Heart left ventricle (tissue), 16 donors: ENCODE data around the gene CFAP46. TPM values are rescaled to one million over a fixed set of nuclear protein-coding genes. Genes with fewer than 3 reads are reported as not detected.

Experiments
- ATAC-seq, 4 donors: fragments of 200-7000 bp; cut with Tn5 transposase; one replicate each; pipeline ENCODE4 v1.9.1; 2020 to 2022; ENCODE audit warnings: moderate library complexity in 4 of 4, mild to moderate bottlenecking in 3 of 4, moderate number of reproducible peaks in 1 of 4
- DNase-seq, 5 donors: peaks; one replicate each; pipeline ENCODE4 v3.0.0-alpha.2; 2020
- H3K27ac ChIP-seq, 12 donors: fragments of 200-600 bp; sonication (generic) in 4 of 12; one replicate each; pipeline versions ENCODE4 v1.5.0 to v1.8.0; 2016 to 2022; ENCODE audit warnings: mild to moderate bottlenecking in 2 of 12
- H3K27me3 ChIP-seq, 9 donors: fragments of 200-600 bp; sonication (generic) in 2 of 9; one replicate each; pipeline versions ENCODE4 v1.5.1 to v1.8.0; 2016 to 2022; ENCODE audit warnings: mild to moderate bottlenecking in 3 of 9
- H3K36me3 ChIP-seq, 9 donors: fragments of 200-600 bp; sonication (generic) in 2 of 9; one replicate each; pipeline versions ENCODE4 v1.5.0 to v1.8.0; 2018 to 2022; ENCODE audit warnings: mild to moderate bottlenecking in 2 of 9
- H3K4me1 ChIP-seq, 12 donors: fragments of 200-600 bp; sonication (generic) in 4 of 12; one replicate each; pipeline versions ENCODE4 v1.5.0 to v1.8.0; 2016 to 2022; ENCODE audit warnings: mild to moderate bottlenecking in 3 of 12
- H3K4me3 ChIP-seq, 12 donors: fragments of 200-600 bp; sonication (generic) in 4 of 12; one replicate each; pipeline versions ENCODE4 v1.5.0 to v1.8.0; 2017 to 2022; ENCODE audit warnings: mild to moderate bottlenecking in 9 of 12, moderate library complexity in 4 of 12
- H3K9me3 ChIP-seq, 12 donors: fragments of 200-600 bp; sonication (generic) in 4 of 12; one replicate each; pipeline versions ENCODE4 v1.5.0 to v1.8.0; 2016 to 2022; ENCODE audit warnings: mild to moderate bottlenecking in 1 of 12
- POLR2A ChIP-seq, 2 donors: fragments of 450-650 bp; IDR thresholded peaks; one replicate each; pipeline ENCODE4 v1.6.1; 2017; ENCODE audit warnings: antibody characterized with exemption in 2 of 2, mild to moderate bottlenecking in 2 of 2, moderate library complexity in 2 of 2
- WGBS, 4 donors: extraction: QIAGEN DNeasy Blood & Tissue Kit in 2 of 4; methylation state at CpG; one replicate each; pipeline versions ENCODE4 v1.1.5 to v1.1.7; 2013 to 2018; 5-methylcytosine and 5-hydroxymethylcytosine counted together
- intact Hi-C, 10 donors: fragments of 100-400 bp; cut with DNase I; formaldehyde crosslinking; loops; one replicate each; pipeline versions ENCODE4 v1.11.1 to v1.14.2; 2022
- polyA plus RNA-seq, 2 donors: library from polyadenylated mRNA; stranded (reverse); fragments of 200-250 nt; gene quantifications; one replicate each; pipeline ENCODE4 v1.2.3, GENCODE V29; 2013
- total RNA-seq, 9 donors: library from RNA; depleted of rRNA in 2 of 9; stranded (reverse); fragments of >200 nt in 2 of 9; fragmentation: NEBNext Ultra II Directional in 3 of 9; extraction: Animal tissue kit (Norgen Biotek cat#: 25700) in 3 of 9; gene quantifications; one replicate each; pipeline versions ENCODE4 v1.1.0 to v1.2.4, GENCODE V29; 2016 to 2023
- TF ChIP-seq, protein P1 (sequence below), 12 donors: fragments of 200-600 bp; sonication (generic) in 4 of 12; IDR thresholded peaks; one replicate each; pipeline versions ENCODE4 v1.5.0 to v1.8.0; 2018 to 2022; ENCODE audit warnings: antibody characterized with exemption in 12 of 12, mild to moderate bottlenecking in 5 of 12
- donor health status: ischemic (EF 13 %, LVEDD 7.1; RV severe dilation, severe dysfunction).
- donor health status: healthy with polysubstance abuse.
- donor health status: DM: no; HTN: yes; CAD: no.
- donor health status: DM: no; HTN: no; CAD: no.
- donor health status: ischemic (EF 25% LVEDD 6.9; RV normal size, moderate dysfunction).
- donor health status: ischemic (EF 25% LVEDD 5.7; RV mildly dilated, moderate dysfunction).
- donor health status: healthy.
- donor health status: DM: yes; HTN: yes; CAD: no.
- donor health status: ischemic (EF 35%, LVEDD 5.7; RV mildly dilated, moderate dysfunction).
- donor health status: nonischemic (EF 11% LVEDD 7.7; RV severe dilation, severe dysfunction).
- donor health status: DM: yes; HTN: yes; CAD: no.
- donor health status: PGD.
- donor health status: ischemic (EF 29% LVEDD 5.4; RV normal size, mild dysfunction).
- donor health status: nonischemic (EF 23%, LVEDD 6.1; RV moderate dilation, normal function).

The CFAP46 gene
- total and polyA plus RNA-seq, 11 donors = 0.61 to 1.8 (median 0.95) TPM

DNA sequence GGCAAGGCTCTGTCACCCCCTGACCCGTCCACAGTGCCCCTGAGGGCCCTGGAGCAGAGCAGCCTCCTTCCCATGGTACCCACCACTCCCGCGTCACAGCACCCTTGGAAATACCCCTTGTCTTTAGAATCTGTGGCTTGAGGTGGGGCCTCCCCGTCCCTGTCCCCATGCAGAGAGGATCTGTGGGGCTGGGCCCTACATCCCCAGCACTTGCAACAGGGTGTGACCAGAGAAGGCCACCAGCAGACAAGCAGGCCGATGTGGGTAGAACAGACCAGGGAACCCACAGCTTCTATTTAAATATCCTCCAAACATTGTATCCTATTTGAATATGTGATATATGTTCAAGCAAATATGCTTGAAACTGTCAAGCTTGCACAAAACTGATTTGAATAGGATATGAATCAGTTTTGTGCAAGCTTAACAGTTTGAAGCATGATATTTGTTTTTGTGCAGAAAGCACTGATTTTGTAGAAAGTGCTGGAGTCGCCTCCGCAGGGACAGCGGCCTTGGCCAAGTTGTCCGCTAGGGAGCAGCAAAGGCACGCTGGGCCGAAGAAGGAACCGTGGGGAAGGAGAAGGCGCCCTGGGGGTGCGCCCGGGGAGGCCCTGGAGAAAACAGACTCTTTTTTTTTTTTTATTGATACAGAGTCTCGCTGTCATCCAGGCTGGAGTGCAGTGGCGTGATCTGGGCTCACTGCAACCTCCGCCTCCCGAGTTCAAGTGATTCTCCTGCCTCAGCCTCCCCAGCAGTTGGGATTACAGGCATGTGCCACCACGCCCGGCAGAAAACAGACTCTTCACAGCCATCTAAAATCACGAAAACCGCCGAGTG, 2.2 kb downstream of the CFAP46 start:
- no peaks in the 10 kb centered on the region for H3K36me3 ChIP-seq
- TF ChIP-seq POLR2A (IDR thresholded peaks at IDR 0.05) = no peak
- TF ChIP-seq, protein P1, sequence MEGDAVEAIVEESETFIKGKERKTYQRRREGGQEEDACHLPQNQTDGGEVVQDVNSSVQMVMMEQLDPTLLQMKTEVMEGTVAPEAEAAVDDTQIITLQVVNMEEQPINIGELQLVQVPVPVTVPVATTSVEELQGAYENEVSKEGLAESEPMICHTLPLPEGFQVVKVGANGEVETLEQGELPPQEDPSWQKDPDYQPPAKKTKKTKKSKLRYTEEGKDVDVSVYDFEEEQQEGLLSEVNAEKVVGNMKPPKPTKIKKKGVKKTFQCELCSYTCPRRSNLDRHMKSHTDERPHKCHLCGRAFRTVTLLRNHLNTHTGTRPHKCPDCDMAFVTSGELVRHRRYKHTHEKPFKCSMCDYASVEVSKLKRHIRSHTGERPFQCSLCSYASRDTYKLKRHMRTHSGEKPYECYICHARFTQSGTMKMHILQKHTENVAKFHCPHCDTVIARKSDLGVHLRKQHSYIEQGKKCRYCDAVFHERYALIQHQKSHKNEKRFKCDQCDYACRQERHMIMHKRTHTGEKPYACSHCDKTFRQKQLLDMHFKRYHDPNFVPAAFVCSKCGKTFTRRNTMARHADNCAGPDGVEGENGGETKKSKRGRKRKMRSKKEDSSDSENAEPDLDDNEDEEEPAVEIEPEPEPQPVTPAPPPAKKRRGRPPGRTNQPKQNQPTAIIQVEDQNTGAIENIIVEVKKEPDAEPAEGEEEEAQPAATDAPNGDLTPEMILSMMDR (IDR thresholded peaks at IDR 0.05) = peak; percentile 51 to 81 (median 66)
- H3K27me3 ChIP-seq = peaks cover 0 to 42% (median 18%) of the 10 kb centered on the region in 9 donors
- H3K9me3 ChIP-seq = no peaks in the 10 kb centered on the region
- H3K27ac ChIP-seq = no peak overlapping the region
- ATAC-seq = peak in 2 of 4 donors; percentile 42 to 53
- no peak overlapping the region for H3K4me3 ChIP-seq
- peak in 2 of 5 donors; percentile 54 to 62 for DNase-seq
- intact Hi-C loops = loop anchor here in 9 of 10 donors (2.0 to 10.0 kb wide), 4 partner anchors 182 to 185 kb away; no protein-coding TSS in a partner anchor
- 49 to 60% (median 57%) methylated on average over 21 to 24 of the region's 24 CpGs for WGBS, 4 donors
- peaks cover 0 to 20% (median 8%) of the 10 kb centered on the region in 12 donors for H3K4me1 ChIP-seq

DNA sequence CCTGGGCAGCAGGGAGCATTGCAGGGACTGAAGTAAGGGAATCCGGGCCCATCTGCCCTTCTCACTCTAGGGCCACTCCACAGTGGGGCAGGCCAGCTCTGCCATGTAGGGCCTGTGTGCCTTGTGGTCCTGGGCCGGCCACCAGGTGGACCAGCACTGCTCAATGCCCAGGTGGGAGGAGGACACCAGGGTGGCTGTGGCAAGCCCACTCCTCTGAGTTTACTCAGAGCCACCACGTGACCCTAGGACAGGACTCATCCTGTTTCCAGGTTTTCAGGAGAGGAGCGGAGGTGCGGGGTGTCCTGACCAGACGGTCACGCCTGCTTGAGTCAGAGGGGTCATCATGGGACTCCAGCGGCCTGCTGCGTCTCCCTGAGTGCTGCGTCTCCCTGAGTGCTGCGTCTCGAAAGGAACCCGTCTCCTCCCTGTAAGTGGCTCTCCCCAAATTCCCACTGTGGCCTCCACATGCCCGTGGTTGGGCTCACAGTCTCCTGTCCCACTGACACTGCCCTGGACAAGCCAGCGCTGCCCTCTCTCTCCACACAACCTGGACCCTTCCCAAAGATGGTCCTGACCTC, 2.9 kb downstream of the CFAP46 start:
- H3K4me3 ChIP-seq = no peak overlapping the region
- H3K27me3 ChIP-seq = peaks cover 0 to 42% (median 18%) of the 10 kb centered on the region in 9 donors

DNA sequence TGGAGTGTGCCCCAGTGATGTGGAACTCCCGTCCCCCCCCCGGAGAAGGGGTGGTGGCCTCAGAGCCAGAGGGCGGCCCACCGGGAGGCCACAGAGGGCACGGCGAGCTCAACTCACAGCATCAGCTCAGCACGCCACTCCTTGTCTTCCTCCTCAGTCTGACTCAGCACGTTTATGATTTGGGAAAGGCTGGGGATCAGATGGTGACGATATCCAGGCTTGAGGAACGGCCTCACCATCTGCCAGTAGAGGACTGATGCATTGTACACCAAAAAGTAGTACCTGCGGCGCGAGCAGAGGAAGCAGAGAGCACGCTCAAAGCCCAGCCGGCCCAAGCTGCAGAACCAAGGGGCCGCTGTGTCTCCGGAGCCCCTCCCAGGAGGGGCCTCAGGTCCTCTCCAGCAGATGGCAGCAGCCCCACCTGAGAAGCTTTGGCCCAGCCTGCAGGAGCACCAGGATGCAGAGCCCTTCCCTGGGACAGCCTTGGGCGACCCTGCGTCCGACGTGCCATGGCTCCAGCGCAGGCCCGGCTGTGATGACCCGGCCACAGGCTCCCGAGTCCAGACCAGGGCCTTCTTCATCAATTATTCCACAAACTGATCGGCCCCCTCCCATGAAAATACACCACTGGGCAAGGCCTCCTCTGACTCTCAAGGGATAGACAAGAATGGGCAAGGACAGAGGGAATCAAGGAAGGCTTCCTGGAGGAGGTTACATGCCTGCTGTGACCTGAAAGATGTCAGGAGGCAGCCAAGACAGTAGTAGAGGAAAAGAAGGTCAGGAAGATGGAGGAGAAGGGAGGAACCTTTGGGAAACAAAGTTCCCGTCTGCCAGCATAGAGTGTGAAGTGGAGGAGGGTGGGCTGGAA, 3.7 kb downstream of the CFAP46 start:
- Histone ChIP-seq H3K4me1 (peaks cover 0 to 20% (median 8%) of the 10 kb centered on the region in 12 donors), H3K27me3 (peaks cover 0 to 38% (median 18%) of the 10 kb centered on the region in 9 donors), H3K4me3 (no peak overlapping the region), H3K9me3 (no peaks in the 10 kb centered on the region), H3K36me3 (no peaks in the 10 kb centered on the region), H3K27ac (no peak overlapping the region)
- intact Hi-C loops = loop anchor here in 1 of 10 donors (5.0 kb wide), 1 partner anchor 184 kb away; no protein-coding TSS in a partner anchor
- no peak for TF ChIP-seq POLR2A (IDR thresholded peaks at IDR 0.05)
- TF ChIP-seq, protein P1 (IDR thresholded peaks at IDR 0.05) = peak in 5 of 12 donors; percentile 10 to 34 (median 28)
- 59 to 80% (median 67%) methylated on average over 23 to 27 of the region's 27 CpGs for WGBS, 4 donors
- DNase-seq (peak in 1 of 5 donors; percentile 57), ATAC-seq (no peak)

More for the DNA sequence above, 2.9 kb downstream of the CFAP46 start:
- ATAC-seq = no peak
- TF ChIP-seq, protein P1 (IDR thresholded peaks at IDR 0.05) = no peak
- TF ChIP-seq POLR2A (IDR thresholded peaks at IDR 0.05) = no peak
- intact Hi-C loops = loop anchor here in 1 of 10 donors (5.0 kb wide), 1 partner anchor 183 kb away; no protein-coding TSS in a partner anchor
- no peaks in the 10 kb centered on the region for H3K36me3 ChIP-seq
- H3K27ac ChIP-seq = no peak overlapping the region
- peak in 1 of 5 donors; percentile 46 for DNase-seq
- WGBS, 4 donors = 89 to 94% (median 91%) methylated on average over 13 to 15 of the region's 15 CpGs
- no peaks in the 10 kb centered on the region for H3K9me3 ChIP-seq
- peaks cover 0 to 20% (median 8%) of the 10 kb centered on the region in 12 donors for H3K4me1 ChIP-seq
